GM12891 (cell line): ENCODE measurements around the gene SYNE3.

Experiments used
- DNase-seq: peaks from one replicate; pipeline ENCODE4 v3.0.0; 2011; ENCODE audit warnings: low spot score; ENCODE audit not compliant: insufficient read length
- FAIRE-seq: peaks from 2 replicates; lab custom pipeline; 2011; peaks lifted over from hg19 to GRCh38; lab: Jason Lieb, UNC
- PAX5 ChIP-seq: IDR thresholded peaks from 2 replicates; pipeline ENCODE4 v1.6.1; 2011; ENCODE audit warnings: low read length, moderate library complexity, mild to moderate bottlenecking; ENCODE audit not compliant: insufficient read depth, severe bottlenecking
- POLR2A ChIP-seq: IDR thresholded peaks from 2 replicates; pipeline ENCODE4 v1.6.1; 2011; ENCODE audit warnings: low read depth, low read length, control low read depth
- POLR2AphosphoS5 ChIP-seq: IDR thresholded peaks from 2 replicates; pipeline ENCODE4 v1.6.1; 2011; ENCODE audit warnings: low read depth, low read length, control low read depth
- POU2F2 ChIP-seq: IDR thresholded peaks from 2 replicates; pipeline ENCODE4 v1.6.1; 2011; ENCODE audit warnings: low read depth, mild to moderate bottlenecking, control low read depth, low read length, moderate library complexity
- SPI1 ChIP-seq: IDR thresholded peaks from 2 replicates; pipeline ENCODE4 v1.6.1; 2011; ENCODE audit warnings: low read depth, low read length, control low read depth
- TAF1 ChIP-seq: IDR thresholded peaks from 2 replicates; pipeline ENCODE4 v1.6.1; 2011; ENCODE audit warnings: low read depth, low read length, control low read depth

SYNE3 gene

GRCh38 chr14:95478309-95478708 is 38.1 kb downstream of the SYNE3 start:
- DNase-seq: no peak
- no peak for TF ChIP-seq SPI1
- no peak for TF ChIP-seq POLR2AphosphoS5
- no peak for TF ChIP-seq PAX5
- no peak for TF ChIP-seq POLR2A
- no peak for TF ChIP-seq POU2F2
- no peak for TF ChIP-seq TAF1
- FAIRE-seq: no peak

GRCh38 chr14:95477411-95478269 is 38.8 kb downstream of the SYNE3 start:
- FAIRE-seq (no peak), DNase-seq (no peak)
- TF ChIP-seq POLR2AphosphoS5 (no peak), SPI1 (no peak), PAX5 (no peak), POU2F2 (no peak)

- FAIRE-seq (no peak), DNase-seq (no peak)
- TF ChIP-seq PAX5 (no peak), SPI1 (no peak), POLR2AphosphoS5 (no peak)
These were observed 39.7 kb downstream of the SYNE3 start for GRCh38 chr14:95476747-95477146.

GRCh38 chr14:95475540-95476240 is 40.8 kb downstream of the SYNE3 start:
- no peak for TF ChIP-seq PAX5
- DNase-seq (no peak), FAIRE-seq (no peak)

GRCh38 chr14:95474941-95475340 is 41.5 kb downstream of the SYNE3 start:
- no peak for DNase-seq
- TF ChIP-seq POLR2AphosphoS5 (no peak), POLR2A (no peak), POU2F2 (no peak), PAX5 (no peak), SPI1 (no peak), TAF1 (no peak)
- FAIRE-seq: no peak

GRCh38 chr14:95474486-95474885 is 42.0 kb downstream of the SYNE3 start:
- FAIRE-seq (no peak), DNase-seq (no peak)
- TF ChIP-seq POLR2AphosphoS5 (no peak), TAF1 (no peak), SPI1 (no peak), POLR2A (no peak), PAX5 (no peak), POU2F2 (no peak)

GRCh38 chr14:95472819-95473251 is 43.6 kb downstream of the SYNE3 start:
- FAIRE-seq: no peak
- DNase-seq: no peak
- no peak for TF ChIP-seq POLR2AphosphoS5

- FAIRE-seq: no peak
- DNase-seq: no peak
- no peak for TF ChIP-seq POU2F2
- TF ChIP-seq POLR2A: no peak
- TF ChIP-seq TAF1: no peak
- TF ChIP-seq PAX5: no peak
- no peak for TF ChIP-seq POLR2AphosphoS5
- TF ChIP-seq SPI1: no peak
These were observed 45.0 kb downstream of the SYNE3 start for GRCh38 chr14:95471476-95471875.

- FAIRE-seq (no peak), DNase-seq (no peak)
- TF ChIP-seq SPI1 (no peak), PAX5 (no peak), POU2F2 (no peak), POLR2A (no peak)
These were observed 45.4 kb downstream of the SYNE3 start for GRCh38 chr14:95471016-95471415.

- no peak for TF ChIP-seq POU2F2
- DNase-seq: no peak
- FAIRE-seq: no peak
These were observed 47.3 kb downstream of the SYNE3 start for GRCh38 chr14:95469134-95469481.
